ENCODE measurements around the gene PARP6. TPM values are rescaled to one million over a fixed set of nuclear protein-coding genes. Genes with fewer than 3 reads are reported as not detected.

The PARP6 gene
- total RNA-seq = 10 to 100 TPM; 48.7 to 50.1 TPM

- peak; percentile 98 for ATAC-seq
These were observed at the start of gene PARP6 for GRCh38 chr15:72272213-72272996. TSS of gene PARP6 (minus strand) at chr15:72272554. CDS start at chr15:72267477, 5,077 bp downstream.

GRCh38 chr15:72319985-72320671 is 47.8 kb upstream of the PARP6 start, which contains the start of gene CELF6:
TSS of gene CELF6 (minus strand) at chr15:72320157. CDS start at chr15:72319874, 283 bp downstream.
- peaks cover 11% of the 10 kb centered on the region for H3K27me3 Mint-ChIP-seq
- ATAC-seq = peak; percentile 81
- H3K27ac Mint-ChIP-seq = peak within 1 kb of the TSS; percentile 10
- DNase-seq = peak; percentile 82
- peaks cover 11% of the 10 kb centered on the region for H3K4me1 Mint-ChIP-seq (ENCODE audit: low read depth)
- peaks cover 12% of the 10 kb centered on the region for H3K36me3 Mint-ChIP-seq (ENCODE audit: low read depth)
- intact Hi-C loops (cut with micrococcal nuclease) = no loop called here
- peak within 1 kb of the TSS; percentile 73 for H3K4me3 Mint-ChIP-seq
- POLR2A ChIA-PET = interaction anchor here (0.6 to 1.0 kb wide), 4 partner anchors 16 to 379 kb away, joined by 3 to 5 read pairs (median 4); no protein-coding TSS in a partner anchor
- H3K9me3 Mint-ChIP-seq = peaks cover 9% of the 10 kb centered on the region
- no peak for TF ChIP-seq CTCF (IDR thresholded peaks at IDR 0.05)
- CTCF ChIA-PET = interaction anchor here (1.0 to 1.8 kb wide), 2 partner anchors 7 to 164 kb away, joined by 4 to 5 read pairs; no protein-coding TSS in a partner anchor

More at GRCh38 chr15:72272213-72272996, at the start of gene PARP6:
- POLR2A ChIA-PET = interaction anchor here (0.6 to 2.6 kb wide), 10 partner anchors 13 to 103 kb away, joined by 3 to 15 read pairs (median 4); partner anchors contain the start of genes HEXA and PKM
- CTCF ChIA-PET = interaction anchor here (0.7 to 2.9 kb wide), 5 partner anchors 8 to 75 kb away, joined by 3 to 22 read pairs (median 5); no protein-coding TSS in a partner anchor
- H3K4me3 Mint-ChIP-seq = peak within 1 kb of the TSS; percentile 87
- peak; percentile 56 for TF ChIP-seq CTCF (IDR thresholded peaks at IDR 0.05)
- H3K36me3 Mint-ChIP-seq (ENCODE audit: low read depth) = peaks cover 9% of the 10 kb centered on the region
- H3K27ac Mint-ChIP-seq = peak within 1 kb of the TSS; percentile 91
- H3K27me3 Mint-ChIP-seq = no peaks in the 10 kb centered on the region
- no peaks in the 10 kb centered on the region for H3K9me3 Mint-ChIP-seq
- intact Hi-C loops (cut with micrococcal nuclease) = loop anchor here (2.0 kb wide), 1 partner anchor 46 kb away; no protein-coding TSS in a partner anchor
- peak; percentile 98 for DNase-seq
- H3K4me1 Mint-ChIP-seq (ENCODE audit: low read depth) = peaks cover 36% of the 10 kb centered on the region

- intact Hi-C loops (cut with micrococcal nuclease) = no loop called here
- CTCF ChIA-PET = interaction anchor here (1.8 kb wide), 1 partner anchor 164 kb away, joined by 4 read pairs; no protein-coding TSS in a partner anchor
- peaks cover 11% of the 10 kb centered on the region for H3K27me3 Mint-ChIP-seq
These were observed 47.1 kb upstream of the PARP6 start for GRCh38 chr15:72319360-72319984.

GRCh38 chr15:72318408-72318942 is 46.1 kb upstream of the PARP6 start:
- CTCF ChIA-PET = no interaction called here
- no peak for DNase-seq
- no peak for TF ChIP-seq CTCF (IDR thresholded peaks at IDR 0.05)
- POLR2A ChIA-PET = interaction anchor here (1.0 kb wide), 2 partner anchors 57 to 81 kb away, joined by 3 read pairs; partner anchors contain the start of gene HEXA
- H3K4me1 Mint-ChIP-seq (ENCODE audit: low read depth) = peaks cover 11% of the 10 kb centered on the region
- ATAC-seq = no peak
- H3K27ac Mint-ChIP-seq = no peak overlapping the region
- peaks cover 2% of the 10 kb centered on the region for H3K9me3 Mint-ChIP-seq
- intact Hi-C loops (cut with micrococcal nuclease) = no loop called here
- H3K4me3 Mint-ChIP-seq = peak overlapping the region; percentile 59
- H3K27me3 Mint-ChIP-seq = peaks cover 11% of the 10 kb centered on the region
- H3K36me3 Mint-ChIP-seq (ENCODE audit: low read depth) = peaks cover 4% of the 10 kb centered on the region

More at GRCh38 chr15:72319360-72319984, 47.1 kb upstream of the PARP6 start:
- H3K9me3 Mint-ChIP-seq = peaks cover 7% of the 10 kb centered on the region
- POLR2A ChIA-PET = interaction anchor here (0.6 to 1.0 kb wide), 4 partner anchors 24 to 379 kb away, joined by 3 to 5 read pairs (median 4); partner anchors contain the start of gene HEXA
- peak overlapping the region; percentile 59 for H3K4me3 Mint-ChIP-seq
- peaks cover 8% of the 10 kb centered on the region for H3K36me3 Mint-ChIP-seq (ENCODE audit: low read depth)
- TF ChIP-seq CTCF (IDR thresholded peaks at IDR 0.05) = no peak
- peak; percentile 68 for ATAC-seq
- peak overlapping the region; percentile 10 for H3K27ac Mint-ChIP-seq
- peak; percentile 47 for DNase-seq
- peaks cover 11% of the 10 kb centered on the region for H3K4me1 Mint-ChIP-seq (ENCODE audit: low read depth)
